Upper lobe of left lung (tissue), 6 donors: ENCODE data around the gene POLE4. TPM values are rescaled to one million over a fixed set of nuclear protein-coding genes. Genes with fewer than 3 reads are reported as not detected.

ENCODE experiments used
- ATAC-seq, 2 donors: fragments of 200-7000 bp; cut with Tn5 transposase; one replicate each; pipeline ENCODE4 v1.9.1; 2022; ENCODE audit warnings: mild to moderate bottlenecking in 2 of 2, moderate library complexity in 2 of 2; ENCODE audit not compliant: low FRiP score in 2 of 2
- DNase-seq, 2 donors: peaks; one replicate each; pipeline ENCODE4 v3.0.0-alpha.2; 2019 to 2020
- H3K27ac ChIP-seq, 4 donors: fragments of 200-600 bp; sonication (generic); one replicate each; pipeline ENCODE4 v1.5.1; 2016 to 2019
- H3K27me3 ChIP-seq, 4 donors: fragments of 200-600 bp; sonication (generic); one replicate each; pipeline ENCODE4 v1.5.1; 2017 to 2019
- H3K36me3 ChIP-seq, 4 donors: fragments of 200-600 bp; sonication (generic); one replicate each; pipeline ENCODE4 v1.5.1; 2016 to 2019
- H3K4me1 ChIP-seq, 4 donors: fragments of 200-600 bp; sonication (generic); one replicate each; pipeline ENCODE4 v1.5.1; 2018 to 2019
- H3K4me3 ChIP-seq, 4 donors: fragments of 200-600 bp; sonication (generic); one replicate each; pipeline ENCODE4 v1.5.1; 2017 to 2019; ENCODE audit warnings: mild to moderate bottlenecking in 2 of 4, moderate library complexity in 1 of 4
- H3K9me3 ChIP-seq, 4 donors: fragments of 200-600 bp; sonication (generic); one replicate each; pipeline ENCODE4 v1.5.1; 2018 to 2019
- EP300 ChIP-seq, 4 donors: sonication (generic); formaldehyde crosslinking; IDR thresholded peaks; one replicate each; pipeline ENCODE4 v1.5.1; 2017; ENCODE audit warnings: antibody characterized with exemption in 4 of 4, control low read depth in 2 of 4
- POLR2A ChIP-seq, 4 donors: fragments of 450-650 bp; IDR thresholded peaks; one replicate each; pipeline ENCODE4 v1.5.1; 2016 to 2017; ENCODE audit warnings: antibody characterized with exemption in 4 of 4, mild to moderate bottlenecking in 2 of 4
- POLR2AphosphoS5 ChIP-seq, 2 donors: sonication (generic); formaldehyde crosslinking; IDR thresholded peaks; one replicate each; pipeline ENCODE4 v1.5.1; 2017; ENCODE audit warnings: antibody characterized with exemption in 2 of 2
- WGBS, 2 donors: methylation state at CpG; one replicate each; pipeline ENCODE4 v1.1.5; 2017 to 2018; 5-methylcytosine and 5-hydroxymethylcytosine counted together
- total RNA-seq, 6 donors: library from RNA; depleted of rRNA in 4 of 6; stranded (reverse); fragments of >200 nt in 4 of 6; gene quantifications; one replicate each; pipeline versions ENCODE4 v1.1.0 to v1.2.1, GENCODE V29; 2016 to 2021
- TF ChIP-seq, protein P1 (sequence below), 6 experiments: fragments of 450-650 bp in 4 of 6; fragments of 200-600 bp in 2 of 6; sonication (generic) in 2 of 6; IDR thresholded peaks; one replicate each; pipeline ENCODE4 v1.5.1; 2016 to 2019; ENCODE audit warnings: antibody characterized with exemption in 6 of 6
- donor health status: DM: no; HTN: no; CAD: no; lungs with moderate emphysema.
- donor health status: DM: no; HTN: yes; CAD: no; lungs with severe emphysema.

The POLE4 gene
- total RNA-seq, 6 donors from 2014 or later = 26.6 to 79.3 (median 34.0) TPM

- Histone ChIP-seq H3K27me3 (no peaks in the 10 kb centered on the region), H3K4me1 (no peaks in the 10 kb centered on the region), H3K9me3 (no peaks in the 10 kb centered on the region), H3K27ac (no peak overlapping the region), H3K4me3 (no peak overlapping the region), H3K36me3 (no peaks in the 10 kb centered on the region)
- WGBS, 2 donors = 92 to 94% methylated on average over 6 of the region's 6 CpGs
- TF ChIP-seq, protein P1, sequence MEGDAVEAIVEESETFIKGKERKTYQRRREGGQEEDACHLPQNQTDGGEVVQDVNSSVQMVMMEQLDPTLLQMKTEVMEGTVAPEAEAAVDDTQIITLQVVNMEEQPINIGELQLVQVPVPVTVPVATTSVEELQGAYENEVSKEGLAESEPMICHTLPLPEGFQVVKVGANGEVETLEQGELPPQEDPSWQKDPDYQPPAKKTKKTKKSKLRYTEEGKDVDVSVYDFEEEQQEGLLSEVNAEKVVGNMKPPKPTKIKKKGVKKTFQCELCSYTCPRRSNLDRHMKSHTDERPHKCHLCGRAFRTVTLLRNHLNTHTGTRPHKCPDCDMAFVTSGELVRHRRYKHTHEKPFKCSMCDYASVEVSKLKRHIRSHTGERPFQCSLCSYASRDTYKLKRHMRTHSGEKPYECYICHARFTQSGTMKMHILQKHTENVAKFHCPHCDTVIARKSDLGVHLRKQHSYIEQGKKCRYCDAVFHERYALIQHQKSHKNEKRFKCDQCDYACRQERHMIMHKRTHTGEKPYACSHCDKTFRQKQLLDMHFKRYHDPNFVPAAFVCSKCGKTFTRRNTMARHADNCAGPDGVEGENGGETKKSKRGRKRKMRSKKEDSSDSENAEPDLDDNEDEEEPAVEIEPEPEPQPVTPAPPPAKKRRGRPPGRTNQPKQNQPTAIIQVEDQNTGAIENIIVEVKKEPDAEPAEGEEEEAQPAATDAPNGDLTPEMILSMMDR (IDR thresholded peaks at IDR 0.05) = no peak
- TF ChIP-seq EP300 (IDR thresholded peaks at IDR 0.05) (no peak), POLR2AphosphoS5 (IDR thresholded peaks at IDR 0.05) (no peak), POLR2A (IDR thresholded peaks at IDR 0.05) (no peak)
- DNase-seq = no peak
- ATAC-seq = no peak
Observed at GRCh38 chr2:74937221-74937880, 21.1 kb upstream of the POLE4 start.

DNA sequence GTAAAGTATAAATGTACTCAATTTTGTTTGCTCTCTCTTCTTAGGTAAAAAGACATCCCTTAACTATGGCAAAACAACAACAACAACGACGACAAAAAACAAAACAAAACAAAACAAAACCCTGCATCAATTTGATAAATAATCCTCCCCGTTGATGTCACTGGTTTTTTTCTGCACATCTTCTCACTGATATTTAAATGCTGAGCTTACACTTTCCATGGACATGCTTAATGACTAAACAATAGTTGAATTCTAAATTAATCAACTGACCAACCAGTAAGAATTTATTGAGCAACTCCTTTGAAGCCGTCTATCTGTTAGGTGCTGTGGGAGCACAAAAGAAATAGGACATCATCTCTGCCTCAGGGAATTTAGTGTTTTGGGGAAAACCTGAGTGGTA lies 20.2 kb upstream of the POLE4 start:
- Histone ChIP-seq H3K27me3 (no peaks in the 10 kb centered on the region), H3K9me3 (no peaks in the 10 kb centered on the region), H3K4me3 (no peak overlapping the region), H3K27ac (no peak overlapping the region), H3K4me1 (no peaks in the 10 kb centered on the region), H3K36me3 (no peaks in the 10 kb centered on the region)
- ATAC-seq (no peak), DNase-seq (no peak)
- 92% methylated on average over 4 of the region's 4 CpGs for WGBS, 2 donors
- TF ChIP-seq POLR2AphosphoS5 (IDR thresholded peaks at IDR 0.05) = no peak
- TF ChIP-seq EP300 (IDR thresholded peaks at IDR 0.05) = no peak
- no peak for TF ChIP-seq POLR2A (IDR thresholded peaks at IDR 0.05)
- TF ChIP-seq, protein P1 (IDR thresholded peaks at IDR 0.05) = no peak

GRCh38 chr2:74939919-74940812 lies 18.3 kb upstream of the POLE4 start:
- Histone ChIP-seq H3K4me1 (no peaks in the 10 kb centered on the region), H3K4me3 (no peak overlapping the region), H3K27ac (no peak overlapping the region), H3K36me3 (no peaks in the 10 kb centered on the region), H3K9me3 (no peaks in the 10 kb centered on the region), H3K27me3 (no peaks in the 10 kb centered on the region)
- no peak for DNase-seq
- TF ChIP-seq EP300 (IDR thresholded peaks at IDR 0.05) (no peak), POLR2A (IDR thresholded peaks at IDR 0.05) (no peak), POLR2AphosphoS5 (IDR thresholded peaks at IDR 0.05) (no peak)
- TF ChIP-seq, protein P1 (IDR thresholded peaks at IDR 0.05) = no peak
- WGBS, 2 donors = 83 to 90% methylated on average over 7 of the region's 7 CpGs
- ATAC-seq = no peak

DNA sequence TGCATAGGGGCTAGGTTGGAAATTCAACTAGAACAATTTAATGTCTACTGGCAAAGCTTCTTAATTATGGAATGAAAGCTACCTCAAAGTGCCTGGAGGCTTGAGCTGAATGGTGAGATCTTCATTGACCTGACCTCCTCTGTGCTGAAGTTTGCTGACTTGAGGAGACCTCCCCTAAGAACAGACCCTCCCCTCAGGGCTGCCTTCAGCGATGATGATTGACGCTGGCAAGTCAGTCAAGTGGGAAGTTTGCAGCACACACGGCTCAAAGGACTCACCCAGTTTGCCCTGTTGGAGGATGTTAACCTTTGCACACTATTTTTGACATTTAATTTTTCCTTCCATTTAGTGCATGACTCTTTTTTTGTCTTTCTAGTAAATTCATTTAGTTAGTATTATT lies 17.2 kb upstream of the POLE4 start:
- Histone ChIP-seq H3K36me3 (no peaks in the 10 kb centered on the region), H3K4me3 (no peak overlapping the region), H3K27me3 (no peaks in the 10 kb centered on the region), H3K4me1 (no peaks in the 10 kb centered on the region), H3K9me3 (no peaks in the 10 kb centered on the region), H3K27ac (no peak overlapping the region)
- no peak for DNase-seq
- no peak for ATAC-seq
- WGBS, 2 donors = 92 to 96% methylated on average over 3 of the region's 3 CpGs
- TF ChIP-seq, protein P1 (IDR thresholded peaks at IDR 0.05) = no peak
- TF ChIP-seq POLR2A (IDR thresholded peaks at IDR 0.05) (no peak), POLR2AphosphoS5 (IDR thresholded peaks at IDR 0.05) (no peak), EP300 (IDR thresholded peaks at IDR 0.05) (no peak)
